ENCODE results near the gene NPAS3. TPM values are rescaled to one million over a fixed set of nuclear protein-coding genes. Genes with fewer than 3 reads are reported as not detected.

Gene NPAS3
- total RNA-seq, 2 donors from 2014 or later, result 0.33 to 0.78 TPM

DNA sequence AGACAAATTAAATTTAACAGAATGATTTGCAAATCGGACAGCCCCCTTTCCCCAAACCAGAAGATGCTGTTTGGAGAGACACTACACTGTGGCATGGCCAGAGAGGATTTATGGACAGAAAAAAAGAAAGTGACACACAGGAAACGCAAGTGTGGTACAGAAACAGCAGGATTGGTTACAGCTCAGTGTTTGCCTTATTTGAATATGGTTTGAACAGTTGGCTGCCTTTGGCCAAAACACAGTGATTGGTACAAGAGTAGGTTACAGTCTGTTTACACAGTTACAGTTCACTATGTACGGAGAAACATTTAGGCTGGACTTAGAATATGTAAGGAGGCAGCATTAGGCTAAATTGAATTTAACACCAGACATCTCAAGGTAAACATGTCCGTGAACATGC lies 335.3 kb downstream of the NPAS3 start:
- ATAC-seq (no peak), DNase-seq (no peak)
- TF ChIP-seq, protein P1, sequence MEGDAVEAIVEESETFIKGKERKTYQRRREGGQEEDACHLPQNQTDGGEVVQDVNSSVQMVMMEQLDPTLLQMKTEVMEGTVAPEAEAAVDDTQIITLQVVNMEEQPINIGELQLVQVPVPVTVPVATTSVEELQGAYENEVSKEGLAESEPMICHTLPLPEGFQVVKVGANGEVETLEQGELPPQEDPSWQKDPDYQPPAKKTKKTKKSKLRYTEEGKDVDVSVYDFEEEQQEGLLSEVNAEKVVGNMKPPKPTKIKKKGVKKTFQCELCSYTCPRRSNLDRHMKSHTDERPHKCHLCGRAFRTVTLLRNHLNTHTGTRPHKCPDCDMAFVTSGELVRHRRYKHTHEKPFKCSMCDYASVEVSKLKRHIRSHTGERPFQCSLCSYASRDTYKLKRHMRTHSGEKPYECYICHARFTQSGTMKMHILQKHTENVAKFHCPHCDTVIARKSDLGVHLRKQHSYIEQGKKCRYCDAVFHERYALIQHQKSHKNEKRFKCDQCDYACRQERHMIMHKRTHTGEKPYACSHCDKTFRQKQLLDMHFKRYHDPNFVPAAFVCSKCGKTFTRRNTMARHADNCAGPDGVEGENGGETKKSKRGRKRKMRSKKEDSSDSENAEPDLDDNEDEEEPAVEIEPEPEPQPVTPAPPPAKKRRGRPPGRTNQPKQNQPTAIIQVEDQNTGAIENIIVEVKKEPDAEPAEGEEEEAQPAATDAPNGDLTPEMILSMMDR (IDR thresholded peaks at IDR 0.05), result no peak
- TF ChIP-seq POLR2A (IDR thresholded peaks at IDR 0.05), result no peak
- Histone ChIP-seq H3K27me3 (no peaks in the 10 kb centered on the region), H3K9me3 (no peaks in the 10 kb centered on the region), H3K27ac (no peak overlapping the region), H3K4me3 (no peak overlapping the region), H3K36me3 (replicated peaks in 1 of 2; ENCODE audit: insufficient read depth in 1 of 2, low read depth in 2 of 2) (no peaks in the 10 kb centered on the region), H3K4me1 (no peaks in the 10 kb centered on the region)
- intact Hi-C loops (cut with DNase I), result no loop called here
- 66 to 79% methylated on average over 4 of the region's 4 CpGs for WGBS, 2 donors

DNA sequence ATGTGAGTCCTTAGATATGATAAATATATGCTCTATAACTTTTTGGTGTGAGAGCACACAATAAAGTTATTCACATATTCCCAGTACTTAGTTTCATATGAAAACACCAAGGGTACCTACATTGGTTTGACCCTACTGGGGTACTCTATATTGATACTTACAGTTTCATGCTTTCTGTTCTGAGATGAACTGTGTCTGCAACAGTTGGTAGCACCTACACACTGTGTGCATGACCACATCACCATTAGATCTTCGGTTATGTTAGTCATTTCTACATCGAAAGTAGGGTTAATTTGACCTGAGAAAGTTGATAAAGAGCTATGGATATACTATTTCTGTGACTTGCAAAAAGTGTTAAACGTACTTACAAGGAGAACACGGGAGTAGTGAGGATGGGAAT lies 337.2 kb downstream of the NPAS3 start:
- H3K36me3 ChIP-seq (replicated peaks in 1 of 2; ENCODE audit: insufficient read depth in 1 of 2, low read depth in 2 of 2), result no peaks in the 10 kb centered on the region
- TF ChIP-seq, protein P1 (IDR thresholded peaks at IDR 0.05), result no peak
- no peak for TF ChIP-seq POLR2A (IDR thresholded peaks at IDR 0.05)
- DNase-seq (no peak), ATAC-seq (no peak)
- no peak overlapping the region for H3K4me3 ChIP-seq
- no peak overlapping the region for H3K27ac ChIP-seq
- no peaks in the 10 kb centered on the region for H3K4me1 ChIP-seq
- no peaks in the 10 kb centered on the region for H3K27me3 ChIP-seq
- no peaks in the 10 kb centered on the region for H3K9me3 ChIP-seq
- intact Hi-C loops (cut with DNase I), result no loop called here
- WGBS, 2 donors, result 66 to 79% methylated on average over 4 of the region's 4 CpGs

GRCh38 chr14:33279865-33280264 lies 341.2 kb downstream of the NPAS3 start:
- DNase-seq (no peak), ATAC-seq (no peak)
- 84 to 89% methylated on average over 3 of the region's 3 CpGs for WGBS, 2 donors
- no peak overlapping the region for H3K4me3 ChIP-seq
- H3K27ac ChIP-seq, result no peak overlapping the region
- intact Hi-C loops (cut with DNase I), result no loop called here
- H3K36me3 ChIP-seq (replicated peaks in 1 of 2; ENCODE audit: insufficient read depth in 1 of 2, low read depth in 2 of 2), result no peaks in the 10 kb centered on the region
- H3K9me3 ChIP-seq, result no peaks in the 10 kb centered on the region
- no peak for TF ChIP-seq POLR2A (IDR thresholded peaks at IDR 0.05)
- TF ChIP-seq, protein P1 (IDR thresholded peaks at IDR 0.05), result no peak
- no peaks in the 10 kb centered on the region for H3K4me1 ChIP-seq
- H3K27me3 ChIP-seq, result no peaks in the 10 kb centered on the region

GRCh38 chr14:33280646-33281045 lies 342.0 kb downstream of the NPAS3 start:
- Histone ChIP-seq H3K36me3 (replicated peaks in 1 of 2; ENCODE audit: insufficient read depth in 1 of 2, low read depth in 2 of 2) (no peaks in the 10 kb centered on the region), H3K27ac (no peak overlapping the region), H3K9me3 (no peaks in the 10 kb centered on the region), H3K4me1 (no peaks in the 10 kb centered on the region), H3K27me3 (no peaks in the 10 kb centered on the region), H3K4me3 (no peak overlapping the region)
- intact Hi-C loops (cut with DNase I), result no loop called here
- TF ChIP-seq, protein P1 (IDR thresholded peaks at IDR 0.05), result no peak
- TF ChIP-seq POLR2A (IDR thresholded peaks at IDR 0.05), result no peak
- 69 to 72% methylated on average over 3 of the region's 3 CpGs for WGBS, 2 donors
- DNase-seq (no peak), ATAC-seq (no peak)

GRCh38 chr14:33282331-33283230 lies 343.9 kb downstream of the NPAS3 start:
- intact Hi-C loops (cut with DNase I), result no loop called here
- Histone ChIP-seq H3K27ac (no peak overlapping the region), H3K27me3 (no peaks in the 10 kb centered on the region), H3K36me3 (replicated peaks in 1 of 2; ENCODE audit: insufficient read depth in 1 of 2, low read depth in 2 of 2) (no peaks in the 10 kb centered on the region), H3K4me3 (no peak overlapping the region), H3K9me3 (no peaks in the 10 kb centered on the region), H3K4me1 (no peaks in the 10 kb centered on the region)
- WGBS, 2 donors, result 78 to 83% methylated on average over 11 of the region's 11 CpGs
- TF ChIP-seq, protein P1 (IDR thresholded peaks at IDR 0.05), result no peak
- TF ChIP-seq POLR2A (IDR thresholded peaks at IDR 0.05), result no peak
- ATAC-seq, result no peak
- DNase-seq, result no peak
